Mammary microvascular endothelial cell (primary cell): ENCODE measurements around the gene ANKRD13D. TPM values are rescaled to one million over a fixed set of nuclear protein-coding genes. Genes with fewer than 3 reads are reported as not detected.

Experiments used
- total RNA-seq: library from RNA; depleted of rRNA; stranded (reverse); fragments of >200 nt; gene quantifications from 2 replicates; pipeline ENCODE4 v1.2.3, GENCODE V29; 2015

ANKRD13D gene
- total RNA-seq = 19.1 and 24.3 TPM in 2 replicates

DNA sequence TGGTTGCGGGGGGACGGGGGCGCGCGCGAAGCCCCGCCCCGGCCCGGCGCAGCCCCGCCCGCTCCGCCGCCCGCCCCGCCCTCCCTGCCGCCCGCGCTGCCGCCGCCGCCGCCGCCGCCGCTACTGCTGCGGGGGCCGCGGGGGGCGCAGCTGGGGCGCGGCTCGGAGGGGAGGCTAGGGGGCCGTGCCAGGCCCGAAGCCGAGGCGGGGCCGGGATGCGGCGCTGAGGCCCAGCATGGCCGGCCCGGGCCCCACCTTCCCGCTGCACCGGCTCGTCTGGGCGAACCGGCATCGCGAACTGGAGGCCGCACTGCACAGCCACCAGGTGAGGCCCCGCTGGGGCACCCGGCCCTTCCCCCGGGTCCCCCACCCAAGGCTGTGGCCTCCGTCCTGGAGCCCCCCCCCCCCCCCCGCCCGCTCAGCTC, at the start of gene ANKRD13D:
TSS of gene ANKRD13D (plus strand) at position 78 of the 425 bp plus-strand sequence. CDS start at position 236, 158 bp downstream.

DNA sequence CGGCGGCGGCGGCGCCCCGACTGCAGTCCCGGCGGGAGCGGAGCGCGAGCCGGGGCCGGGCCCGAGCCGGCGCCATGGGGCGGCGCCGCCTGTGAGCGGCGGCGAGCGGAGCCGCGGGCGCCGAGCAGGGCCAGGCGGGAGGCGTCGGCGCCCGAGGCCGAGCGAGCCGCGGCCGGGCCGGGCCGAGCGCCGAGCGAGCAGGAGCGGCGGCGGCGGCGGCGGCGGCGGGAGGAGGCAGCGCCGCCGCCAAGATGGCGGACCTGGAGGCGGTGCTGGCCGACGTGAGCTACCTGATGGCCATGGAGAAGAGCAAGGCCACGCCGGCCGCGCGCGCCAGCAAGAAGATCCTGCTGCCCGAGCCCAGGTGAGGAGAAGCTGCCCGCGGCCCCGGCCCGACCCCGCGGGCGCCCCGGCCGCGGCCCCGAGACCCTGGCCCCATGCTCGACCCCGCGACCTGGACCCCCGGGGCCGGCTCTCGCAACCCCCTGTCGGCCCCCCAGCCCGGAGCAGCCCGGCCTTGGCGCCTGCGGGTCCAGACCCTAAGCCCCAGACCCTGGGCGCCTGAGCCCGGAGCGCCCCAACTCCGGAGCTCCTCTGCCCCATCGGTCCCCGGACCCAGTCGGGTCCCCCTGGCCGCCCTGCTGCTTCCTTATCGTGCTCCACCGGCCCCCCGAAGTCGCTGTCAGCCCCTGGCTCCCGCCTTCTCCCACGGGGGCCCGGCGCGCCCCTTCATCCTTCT, 22.5 kb upstream of the ANKRD13D start, which contains the start of gene GRK2:
TSS of gene GRK2 (plus strand) at position 25 of the 739 bp plus-strand sequence. CDS start at position 252, 227 bp downstream.

DNA sequence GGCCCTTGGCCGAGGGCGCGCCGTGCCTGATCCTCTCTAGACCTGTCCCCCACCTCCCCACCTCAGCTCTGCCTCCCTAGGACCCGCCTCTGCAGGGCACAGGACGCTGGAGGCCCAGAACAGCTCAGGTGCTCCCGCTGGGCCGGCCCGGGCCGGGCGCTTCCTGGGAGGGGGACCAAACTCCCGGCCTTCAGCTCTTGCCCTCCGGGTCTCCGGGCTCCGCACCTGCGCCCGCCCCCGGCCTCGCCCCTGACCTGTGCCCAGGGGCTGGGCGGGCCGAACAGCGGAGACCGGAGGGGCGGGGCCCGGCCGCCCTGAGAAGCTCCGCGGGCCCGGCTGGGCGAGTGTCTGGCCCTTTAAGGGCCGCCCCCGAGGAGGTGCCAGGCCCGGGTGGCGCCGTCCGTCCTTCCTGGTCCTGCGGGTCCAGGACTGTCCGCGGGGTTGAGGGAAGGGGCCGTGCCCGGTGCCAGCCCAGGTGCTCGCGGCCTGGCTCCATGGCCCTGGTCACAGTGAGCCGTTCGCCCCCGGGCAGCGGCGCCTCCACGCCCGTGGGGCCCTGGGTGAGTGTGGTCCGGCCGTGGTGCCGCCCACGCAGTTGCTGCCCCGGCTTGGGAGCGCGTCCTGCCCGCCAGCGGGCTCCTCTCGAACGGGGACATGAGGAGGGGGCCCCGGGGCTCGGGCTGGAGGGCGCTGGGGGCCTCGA, 14.2 kb downstream of the ANKRD13D start, which contains the start of gene SSH3:
TSS of gene SSH3 (plus strand) at position 399 of the 703 bp plus-strand sequence. CDS start at position 495, 96 bp downstream.

Other genes with a start within 250 kb of the ANKRD13D start
- 16.4 and 26.0 TPM in 2 replicates for gene RHOD, start 232.5 kb upstream of the ANKRD13D start, total RNA-seq
- gene KDM2A, start 170.0 kb upstream of the ANKRD13D start, total RNA-seq = 28.8 and 28.9 TPM in 2 replicates
- 43.1 and 47.3 TPM in 2 replicates for gene GRK2, start 22.8 kb upstream of the ANKRD13D start, total RNA-seq
- gene SSH3, start 14.2 kb downstream of the ANKRD13D start, total RNA-seq = 12.5 and 24.0 TPM in 2 replicates
- gene POLD4, start 64.2 kb downstream of the ANKRD13D start, total RNA-seq = 89.9 and 100 TPM in 2 replicates
- gene CLCF1, start 84.3 kb downstream of the ANKRD13D start, total RNA-seq = 6.3 and 6.8 TPM in 2 replicates
- gene RAD9A, start 102.7 kb downstream of the ANKRD13D start, total RNA-seq = 4.6 and 7.9 TPM in 2 replicates
- 278 and 283 TPM in 2 replicates for gene PPP1CA, start 112.6 kb downstream of the ANKRD13D start, total RNA-seq
- not detected in 2 replicates for gene TBC1D10C, start 114.8 kb downstream of the ANKRD13D start, total RNA-seq
- not detected in 2 replicates for gene CARNS1, start 126.4 kb downstream of the ANKRD13D start, total RNA-seq
- gene RPS6KB2, start 139.2 kb downstream of the ANKRD13D start, total RNA-seq = 66.0 and 76.4 TPM in 2 replicates
- gene PTPRCAP, start 148.4 kb downstream of the ANKRD13D start, total RNA-seq = 0.87 TPM in 1 of 2 replicates, not detected in the other
- 122 and 126 TPM in 2 replicates for gene CORO1B, start 154.2 kb downstream of the ANKRD13D start, total RNA-seq
- not detected in 2 replicates for gene GPR152, start 163.4 kb downstream of the ANKRD13D start, total RNA-seq
- gene CABP4, start 166.1 kb downstream of the ANKRD13D start, total RNA-seq = 2.1 and 3.9 TPM in 2 replicates
- 51.3 and 70.9 TPM in 2 replicates for gene TMEM134, start 179.9 kb downstream of the ANKRD13D start, total RNA-seq
- 52.0 and 61.3 TPM in 2 replicates for gene AIP, start 193.7 kb downstream of the ANKRD13D start, total RNA-seq
- 13.1 and 19.4 TPM in 2 replicates for gene PITPNM1, start 216.1 kb downstream of the ANKRD13D start, total RNA-seq
- gene CDK2AP2, start 218.9 kb downstream of the ANKRD13D start, total RNA-seq = 54.0 and 55.4 TPM in 2 replicates
- gene CABP2, start 234.1 kb downstream of the ANKRD13D start, total RNA-seq = not detected in 2 replicates